HG02852 (cell line): ENCODE data around the gene RBPJ.

Experiments
- ATAC-seq: cut with Tn5 transposase; IDR thresholded peaks from one replicate; pipeline ENCODE4 v1.9.1; 2021; ENCODE audit warnings: mild to moderate bottlenecking, moderate library complexity; ENCODE audit not compliant: unreplicated experiment

The RBPJ gene

DNA sequence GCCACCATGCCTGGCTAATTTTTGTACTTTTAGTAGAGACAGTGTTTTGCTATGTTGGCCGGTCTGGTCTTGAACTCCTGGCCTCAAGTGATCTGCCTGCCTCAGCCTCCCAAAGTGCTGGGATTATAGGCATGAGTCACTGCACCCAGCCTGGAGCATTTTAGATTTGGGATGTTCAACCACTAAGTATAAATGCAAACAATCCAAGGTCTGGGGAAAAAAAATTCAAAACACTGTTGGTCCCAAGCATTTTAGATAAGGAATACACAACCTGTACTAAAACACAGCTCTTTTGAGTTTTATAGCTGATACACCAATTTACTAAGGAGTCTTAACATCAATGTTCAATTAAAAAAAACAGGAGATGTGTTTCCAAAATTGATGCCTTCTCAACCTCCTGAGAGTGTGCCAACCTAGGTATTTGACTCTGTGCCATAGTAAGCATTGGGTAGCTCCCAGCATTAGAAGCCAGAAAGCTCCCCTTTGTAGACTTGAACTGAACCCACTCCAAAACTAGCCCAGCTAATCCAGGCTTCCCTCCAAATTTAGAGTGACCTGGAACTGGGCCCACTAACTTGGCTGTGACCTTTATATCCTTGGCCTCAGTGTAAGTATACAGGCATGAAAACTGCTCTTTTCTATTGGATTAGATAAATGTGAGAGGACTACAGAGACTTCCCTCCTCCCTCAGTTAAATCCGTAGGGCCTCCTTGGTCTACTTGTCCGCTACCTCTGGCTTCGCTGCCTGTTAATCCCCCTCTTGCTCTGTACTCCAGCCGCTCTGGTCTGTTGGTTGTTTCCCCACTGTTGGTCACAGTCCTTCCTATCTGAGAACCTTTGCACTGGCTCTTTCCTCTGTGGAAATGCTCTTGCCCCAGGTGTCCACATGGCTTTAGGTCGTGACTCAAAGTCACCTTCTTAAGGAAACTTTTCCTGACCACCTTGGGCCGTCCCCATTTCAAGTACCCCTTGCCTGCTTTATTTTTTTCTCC, 91.9 kb downstream of the RBPJ start:
- ATAC-seq: no peak

DNA sequence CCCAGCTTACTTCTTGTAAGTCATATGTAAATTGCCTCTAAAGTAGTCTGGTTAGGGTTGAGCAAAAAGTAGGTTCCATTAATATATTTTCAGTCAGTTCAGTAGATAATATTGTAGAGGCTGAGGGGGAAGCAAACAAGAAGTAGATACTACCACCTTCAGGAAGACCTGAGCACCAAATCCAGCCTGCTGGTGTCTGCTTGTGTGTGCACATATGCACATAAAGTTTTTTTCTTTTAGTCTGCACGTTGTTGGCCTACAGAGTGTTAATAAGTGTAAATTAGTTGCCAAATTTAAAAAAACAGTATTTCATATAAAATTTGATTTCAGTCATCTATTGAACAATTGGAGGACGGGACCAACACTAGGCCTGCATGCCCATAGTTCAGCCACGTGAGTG, 92.8 kb downstream of the RBPJ start:
- no peak for ATAC-seq

DNA sequence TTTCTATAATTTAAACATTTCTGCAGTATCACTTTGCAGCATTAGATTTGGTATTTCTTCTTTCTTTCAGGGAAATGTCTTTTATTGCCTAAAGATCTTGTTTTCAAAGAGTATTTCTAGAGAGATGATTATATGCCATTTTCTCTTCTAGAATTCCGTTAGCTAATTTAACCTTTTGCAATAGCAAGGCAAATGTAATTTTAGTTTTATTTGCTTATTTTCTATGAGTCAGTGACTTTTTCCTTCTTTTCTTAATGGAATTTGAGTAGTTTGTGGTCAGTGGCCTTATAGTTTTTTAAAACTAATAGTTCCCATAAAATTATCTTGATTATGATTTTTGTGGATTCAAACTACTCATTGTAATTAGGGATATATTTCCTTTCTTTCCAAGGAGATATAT, 97.3 kb downstream of the RBPJ start:
- no peak for ATAC-seq

DNA sequence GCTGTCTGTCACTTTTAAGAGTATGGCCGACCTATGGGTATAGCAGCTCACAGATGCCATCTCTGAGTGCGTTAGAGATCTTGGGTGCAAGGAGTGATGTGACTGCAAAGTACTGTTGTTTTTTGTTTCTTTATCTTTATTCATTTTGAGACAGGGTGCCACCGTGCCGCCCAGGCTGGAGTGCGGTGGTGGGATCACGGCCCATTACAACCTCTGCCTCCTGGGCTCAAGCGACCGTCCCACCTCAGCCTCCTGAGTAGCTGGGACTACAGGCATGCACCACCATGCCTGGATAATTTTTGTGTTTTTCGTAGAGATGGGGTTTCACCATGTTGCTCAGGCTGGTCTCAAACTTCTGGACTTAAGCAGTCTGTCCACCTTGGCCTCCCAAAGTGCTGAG, 98.0 kb downstream of the RBPJ start:
- ATAC-seq: no peak

DNA sequence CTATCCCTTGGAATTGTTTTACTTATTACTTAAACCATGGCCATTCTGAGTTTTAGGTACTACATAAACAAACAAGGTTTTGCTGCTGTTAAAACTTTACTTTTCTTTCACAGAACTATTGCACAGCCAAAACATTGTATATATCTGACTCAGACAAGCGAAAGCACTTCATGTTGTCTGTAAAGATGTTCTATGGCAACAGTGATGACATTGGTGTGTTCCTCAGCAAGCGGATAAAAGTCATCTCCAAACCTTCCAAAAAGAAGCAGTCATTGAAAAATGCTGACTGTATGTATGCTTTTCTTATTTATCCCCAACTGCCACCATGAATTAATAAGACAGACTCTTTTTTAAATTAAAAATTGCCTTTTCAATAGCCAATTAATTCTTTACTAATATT, 99.6 kb downstream of the RBPJ start:
- no peak for ATAC-seq

DNA sequence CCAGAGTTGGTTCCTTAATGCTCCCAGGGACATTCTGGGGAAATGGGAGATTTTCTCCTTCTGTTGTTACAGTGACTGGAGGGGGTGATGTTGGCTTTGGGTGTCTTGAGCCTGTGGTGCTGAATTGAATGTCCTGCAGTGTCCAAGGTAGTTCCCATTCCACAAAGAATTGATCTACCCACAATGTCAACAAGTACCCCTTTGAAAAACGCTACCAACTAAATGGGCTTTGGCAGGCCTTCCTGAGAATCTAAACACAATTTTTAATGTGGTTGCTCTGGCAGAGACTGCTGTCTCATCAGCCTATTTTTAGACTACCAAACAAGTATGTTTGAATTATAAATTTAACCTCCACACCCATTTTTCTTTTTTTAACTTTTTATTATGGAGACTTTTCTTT, 100.1 kb downstream of the RBPJ start:
- ATAC-seq: no peak

DNA sequence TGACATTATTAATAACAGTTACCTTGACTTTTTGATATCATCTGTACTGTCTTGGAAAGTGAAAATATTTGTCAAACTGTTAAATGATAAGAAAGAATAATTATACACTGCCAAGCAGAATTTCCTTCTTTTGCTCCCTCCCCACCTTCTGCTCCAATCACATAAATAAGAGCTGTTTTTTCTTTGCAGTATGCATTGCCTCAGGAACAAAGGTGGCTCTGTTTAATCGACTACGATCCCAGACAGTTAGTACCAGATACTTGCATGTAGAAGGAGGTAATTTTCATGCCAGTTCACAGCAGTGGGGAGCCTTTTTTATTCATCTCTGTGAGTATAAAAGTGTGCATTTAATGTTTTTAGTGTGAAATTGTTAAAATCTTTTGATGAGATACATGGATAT, 103.3 kb downstream of the RBPJ start:
- ATAC-seq: no peak

DNA sequence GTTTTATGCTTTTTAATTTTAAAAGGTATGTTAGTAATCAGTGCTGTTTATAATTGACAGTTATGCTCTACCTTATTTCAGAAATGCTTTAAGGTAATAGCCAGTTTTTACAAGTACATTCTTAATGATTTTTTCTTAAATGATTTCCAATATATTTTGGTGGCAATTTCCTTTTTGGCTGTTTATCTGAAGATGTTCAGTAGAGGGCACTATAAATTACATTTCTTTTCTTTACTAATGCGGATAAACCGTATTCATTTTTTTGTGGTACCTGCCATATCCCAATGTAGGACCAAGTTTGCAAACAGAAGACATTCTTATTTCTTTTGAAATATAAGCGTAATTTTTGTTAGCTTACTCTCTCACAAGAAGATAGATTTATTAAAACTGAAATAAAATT, 104.0 kb downstream of the RBPJ start:
- ATAC-seq: no peak

DNA sequence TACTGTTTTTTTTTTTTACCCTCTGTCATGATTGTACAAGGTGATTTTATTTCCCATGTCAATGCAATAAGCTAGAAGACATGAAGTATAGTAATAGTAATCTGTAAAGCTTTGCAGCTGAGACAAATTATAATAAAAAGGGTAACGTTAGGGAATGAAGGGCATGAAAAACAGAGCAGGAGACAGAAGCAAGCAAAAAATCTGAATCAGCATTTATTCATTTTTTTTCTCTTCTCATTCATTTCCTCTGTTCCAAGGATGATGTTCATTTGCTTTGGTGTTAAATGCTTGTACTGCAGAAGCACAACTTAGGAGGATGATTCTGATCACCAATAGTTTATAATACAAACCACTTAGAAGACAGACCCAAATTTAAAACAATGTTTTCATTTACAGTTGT, 105.1 kb downstream of the RBPJ start:
- ATAC-seq: no peak

DNA sequence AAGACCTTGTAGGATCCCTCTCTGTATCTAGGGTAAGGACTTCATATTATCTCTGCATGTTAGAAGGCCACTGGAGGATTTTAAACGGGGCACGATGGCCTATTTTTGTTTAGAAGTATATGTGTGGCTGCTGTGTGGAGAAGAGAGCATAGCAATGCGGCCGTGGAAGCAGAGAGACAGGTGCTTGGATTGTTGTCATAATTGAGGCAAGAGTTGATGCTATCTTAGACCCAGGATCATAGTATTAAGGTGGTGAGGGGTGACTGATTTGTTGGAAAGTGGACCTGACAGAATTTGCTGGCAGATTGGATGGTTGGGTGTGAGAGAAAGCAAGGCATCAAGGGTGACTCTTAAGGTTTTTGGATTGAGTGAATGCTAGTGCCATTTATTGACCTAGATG, 106.1 kb downstream of the RBPJ start:
- ATAC-seq: no peak

DNA sequence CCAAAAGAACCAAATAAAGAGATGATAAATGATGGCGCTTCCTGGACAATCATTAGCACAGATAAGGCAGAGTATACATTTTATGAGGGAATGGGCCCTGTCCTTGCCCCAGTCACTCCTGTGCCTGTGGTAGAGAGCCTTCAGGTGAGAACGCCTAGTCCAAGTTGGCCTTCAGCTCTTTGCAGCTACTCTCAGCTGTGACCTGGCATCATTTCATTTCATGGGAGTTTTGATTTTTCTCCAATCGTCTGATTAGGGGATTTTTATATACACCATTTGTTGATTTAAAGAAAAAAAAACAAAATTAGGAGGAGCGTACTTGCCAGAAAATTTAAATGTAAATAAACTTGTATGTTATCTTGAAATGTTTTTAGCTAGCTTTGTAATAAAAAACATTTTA, 109.1 kb downstream of the RBPJ start:
- ATAC-seq: no peak

DNA sequence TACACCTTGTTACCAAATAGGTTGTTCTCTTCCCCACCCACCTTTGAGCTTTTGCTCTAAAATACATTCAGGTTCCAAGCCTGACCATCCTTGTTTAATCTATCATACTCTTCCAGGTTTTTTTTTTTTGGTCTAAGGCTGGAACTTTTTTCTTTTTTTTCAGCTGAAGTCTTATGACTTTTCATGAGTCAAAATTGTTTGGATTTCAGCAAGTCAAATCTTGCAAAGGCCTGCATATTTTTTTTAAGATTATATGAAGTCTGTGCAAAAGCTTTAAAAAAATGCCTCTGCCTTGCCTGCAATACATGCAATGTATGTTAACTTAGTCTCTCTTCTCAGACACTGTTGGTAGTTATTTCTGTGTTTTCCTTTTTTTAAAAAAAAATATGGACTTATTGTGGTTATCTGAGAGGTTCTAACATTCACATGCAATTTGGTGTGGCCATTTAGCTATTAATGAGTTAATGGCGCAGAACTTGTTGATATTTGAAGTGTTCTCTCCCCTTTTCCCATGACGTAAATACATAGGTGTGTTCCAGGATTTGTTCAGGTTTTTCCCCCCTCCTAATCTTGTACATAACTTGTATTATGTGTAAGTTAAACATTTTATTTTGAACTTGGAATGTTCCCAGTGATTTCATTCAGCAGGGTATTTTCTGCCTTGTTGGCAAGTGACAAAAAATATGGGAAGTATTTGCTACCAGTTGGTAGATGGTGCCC, 110.8 kb downstream of the RBPJ start:
- ATAC-seq: no peak

DNA sequence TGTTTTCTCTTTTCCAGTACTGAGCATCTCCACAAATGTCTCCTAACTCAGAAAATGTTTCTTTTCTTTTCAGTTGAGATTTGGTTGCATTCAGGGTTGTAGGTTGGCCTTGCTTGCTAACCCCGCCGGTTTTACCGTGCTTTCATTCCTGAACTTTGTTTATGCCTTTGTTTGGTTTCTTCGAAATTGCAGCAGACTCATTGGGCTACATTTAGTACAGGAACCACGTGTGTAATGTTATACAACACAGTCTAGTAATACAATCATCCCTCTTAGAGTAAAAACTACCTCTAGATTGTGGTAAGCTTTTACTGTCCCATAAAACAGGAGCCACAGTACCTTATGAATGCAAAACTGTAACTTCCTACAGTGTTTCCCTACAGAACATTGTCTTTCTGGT, 111.6 kb downstream of the RBPJ start:
- ATAC-seq: no peak

DNA sequence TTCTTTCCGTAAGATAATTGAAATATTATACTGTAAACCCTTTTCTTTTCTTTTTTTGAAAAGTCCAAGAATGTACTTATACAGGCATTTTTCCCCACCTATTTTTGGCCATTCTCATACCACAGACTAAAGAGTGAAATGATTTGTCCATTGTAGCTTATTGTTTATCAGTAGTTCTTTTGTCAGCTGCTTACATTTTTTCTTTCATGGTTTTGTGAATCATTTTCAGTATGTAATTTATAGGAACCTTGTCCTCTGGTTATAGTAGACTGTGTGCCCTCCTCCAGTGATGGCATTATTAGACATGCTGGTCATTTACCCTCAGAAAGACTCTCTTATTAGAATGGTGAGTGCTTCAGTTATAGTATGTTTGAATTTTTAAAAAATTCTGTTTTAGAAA, 112.7 kb downstream of the RBPJ start:
- ATAC-seq: no peak

DNA sequence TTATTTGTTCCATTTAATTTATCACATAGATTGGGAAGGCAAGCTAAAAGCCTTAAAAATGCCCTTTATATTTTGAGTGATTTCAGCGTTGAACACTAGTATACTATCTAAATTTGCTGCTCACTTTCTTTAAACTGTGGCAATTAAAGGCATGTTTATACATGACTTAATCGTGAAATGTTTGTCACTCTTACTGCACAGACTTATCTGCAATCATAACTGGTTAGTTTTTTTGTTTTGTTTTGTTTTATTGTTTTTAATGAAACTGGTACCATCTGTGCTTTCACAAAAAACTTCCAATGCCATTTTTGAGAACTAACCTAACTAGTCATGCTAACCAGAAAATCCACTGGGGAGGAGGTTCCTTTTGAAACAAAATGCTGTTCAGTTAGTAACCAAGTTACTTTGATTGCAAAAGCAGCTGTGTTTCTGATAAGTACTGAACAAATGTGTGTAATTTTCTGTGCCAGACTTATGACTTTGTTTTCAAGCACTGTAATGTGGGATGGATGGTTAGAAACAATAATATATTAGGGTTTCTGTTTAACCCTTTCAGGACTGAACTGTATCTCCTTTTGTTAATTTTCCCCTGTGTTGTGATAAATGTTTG, 113.3 kb downstream of the RBPJ start:
- no peak for ATAC-seq

DNA sequence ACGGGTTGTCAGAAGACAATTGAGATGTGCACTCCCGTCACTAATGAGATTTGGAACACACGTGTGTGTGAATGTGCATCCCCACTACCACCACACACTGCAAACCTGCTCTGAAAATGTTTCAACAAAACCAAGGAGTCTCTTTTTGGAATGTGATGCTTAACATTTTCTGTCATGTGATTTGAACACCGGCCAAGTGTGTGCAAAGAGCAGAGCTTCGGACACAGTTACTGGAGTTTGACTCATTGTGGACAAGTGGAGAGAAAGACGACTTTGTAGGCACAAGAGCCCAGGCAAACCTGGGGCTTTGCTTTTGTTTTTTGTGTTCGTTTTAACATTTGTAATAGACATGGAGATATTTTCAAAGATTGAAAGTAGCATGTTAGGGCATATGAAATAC, 120.3 kb downstream of the RBPJ start:
- no peak for ATAC-seq

DNA sequence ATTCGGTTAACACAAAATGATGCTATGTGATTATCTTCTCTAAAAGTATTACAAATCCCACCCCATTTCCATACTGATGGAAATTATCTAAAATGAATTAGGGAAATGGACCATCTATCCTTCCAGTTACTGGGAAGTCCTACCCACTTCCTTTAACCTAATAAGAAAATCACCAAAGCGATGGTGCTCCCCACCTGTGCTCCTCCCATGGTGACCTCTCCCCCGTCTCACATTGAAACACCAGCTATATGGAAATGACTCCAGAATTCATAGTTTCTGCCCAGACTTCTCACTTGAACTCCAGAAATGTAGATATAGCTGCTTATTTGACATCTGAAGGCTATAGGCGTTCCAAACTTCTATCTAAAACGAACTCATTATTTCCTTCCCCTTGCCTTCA, 121.0 kb downstream of the RBPJ start:
- ATAC-seq: no peak

DNA sequence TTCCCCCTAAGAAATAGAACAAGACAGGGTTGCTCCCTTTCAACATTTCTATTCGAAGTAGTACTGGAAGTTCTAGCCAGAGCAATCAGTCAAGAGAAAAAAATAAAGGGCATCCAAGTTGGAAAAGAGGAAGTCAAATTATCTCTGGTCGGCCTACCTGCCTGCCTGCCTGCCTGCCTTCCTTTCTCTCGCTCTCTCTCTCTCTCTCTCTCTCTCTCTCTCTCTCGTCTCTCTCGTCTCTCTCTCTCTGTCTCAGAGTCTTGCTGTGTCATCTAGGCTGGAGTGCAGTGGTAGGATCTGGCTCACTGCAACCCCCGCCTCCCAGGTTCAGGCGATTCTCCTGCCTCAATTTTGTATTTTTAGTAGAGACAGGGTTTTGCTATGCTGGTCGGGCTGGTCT, 126.6 kb downstream of the RBPJ start:
- no peak for ATAC-seq

DNA sequence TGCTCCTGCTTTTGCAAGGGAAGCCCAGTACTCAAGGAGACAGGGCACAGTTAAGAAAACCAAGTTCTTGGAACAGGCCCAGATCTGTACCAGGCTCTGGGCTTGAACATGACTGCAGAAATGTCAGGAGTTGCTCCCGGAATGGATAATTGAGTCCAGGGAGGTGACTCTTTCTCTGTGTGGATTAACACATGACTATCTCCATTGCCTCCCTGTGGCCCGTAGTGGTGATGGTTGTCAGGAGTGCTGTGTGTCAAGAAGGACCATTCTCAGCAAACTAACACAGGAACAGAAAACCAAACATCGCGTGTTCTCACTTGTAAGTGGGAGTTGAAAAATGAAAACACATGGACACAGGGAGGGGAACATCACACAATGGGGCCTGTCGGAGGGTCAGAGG, 129.6 kb downstream of the RBPJ start:
- ATAC-seq: no peak

DNA sequence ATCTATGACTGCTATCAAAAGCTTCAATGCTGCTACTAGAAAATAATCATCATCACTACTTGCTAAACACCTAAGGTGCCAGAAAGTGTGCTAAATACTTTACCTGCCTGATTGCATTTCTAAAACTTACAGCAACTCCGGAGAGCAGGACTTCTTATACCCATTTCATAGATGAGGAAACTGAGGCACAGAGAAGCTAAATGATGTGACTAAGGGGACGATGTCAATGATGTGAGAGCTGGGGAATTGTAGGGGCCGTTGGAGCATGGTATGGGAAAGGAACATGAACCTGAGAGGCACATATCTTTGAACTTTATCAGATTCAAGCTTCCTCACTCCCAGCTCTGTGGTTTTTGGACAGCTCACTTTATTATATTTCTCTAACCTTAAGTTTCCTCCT, 130.8 kb downstream of the RBPJ start:
- no peak for ATAC-seq

DNA sequence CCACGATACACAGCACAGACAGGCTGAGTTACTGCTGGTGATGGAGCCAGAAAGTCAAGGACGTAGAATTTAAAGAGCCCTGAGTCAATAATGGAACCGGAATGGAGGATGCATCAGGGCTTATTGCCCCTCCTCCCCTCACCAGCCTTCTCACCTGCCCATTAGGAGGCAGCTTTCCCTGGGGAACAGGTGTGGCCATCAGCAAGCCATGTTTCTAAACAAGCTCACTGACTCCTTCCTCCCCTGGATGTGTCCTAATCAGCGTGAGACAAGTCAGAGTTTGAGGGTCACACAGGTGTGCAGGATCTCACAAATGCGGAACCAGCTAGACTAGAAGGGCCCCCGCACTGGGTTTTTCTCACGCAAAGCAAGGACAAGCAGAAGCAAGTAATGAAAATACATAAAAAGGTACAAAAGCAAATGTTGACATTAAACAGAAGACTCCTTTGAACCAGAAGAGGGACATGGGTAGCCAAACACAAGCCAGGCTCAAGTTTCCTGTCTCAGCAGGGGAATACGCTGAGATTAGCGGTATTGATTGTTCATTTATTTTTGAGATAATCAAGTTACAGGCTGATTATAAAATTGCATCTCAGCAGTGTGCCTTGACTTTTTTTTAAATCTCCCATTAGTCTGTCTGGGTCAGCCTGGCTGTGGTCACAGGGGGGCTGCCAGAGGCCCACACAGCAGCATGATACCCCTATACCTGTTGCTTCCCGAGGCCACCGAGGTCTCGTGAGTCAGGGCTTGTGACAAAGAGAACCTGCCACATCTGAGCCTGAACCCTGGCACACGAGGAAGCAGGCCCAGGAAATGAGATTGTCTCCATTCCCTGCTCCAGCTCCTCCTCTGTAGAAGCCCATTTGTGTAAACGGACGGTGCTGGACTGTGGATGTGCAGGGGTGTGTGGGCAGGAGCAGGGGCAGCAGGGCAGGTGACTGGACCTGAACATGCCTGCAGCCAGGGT, 132.0 kb downstream of the RBPJ start:
- no peak for ATAC-seq
